Fibroblast of the aortic adventitia (primary cell): ENCODE data around the gene LRRC23. TPM values are rescaled to one million over a fixed set of nuclear protein-coding genes. Genes with fewer than 3 reads are reported as not detected.
A peak's percentile ranks its signal among the peaks of the same experiment; 100 is the strongest.
"Not testable (repeated sequence)": the region's sequence is repeated elsewhere in the genome, so short reads cannot be mapped to it uniquely, and the experiment has no call there.

Source experiments
- DNase-seq: peaks from one replicate; pipeline ENCODE4 v3.0.0-alpha.2; 2010; ENCODE audit warnings: low read depth
- H3K4me3 ChIP-seq: 2 replicates; pipeline ENCODE4 v1.5.1; 2011; ENCODE audit warnings: low read depth, mild to moderate bottlenecking, control low read depth, low read length, moderate library complexity
- total RNA-seq: library from RNA; depleted of rRNA; stranded (reverse); fragments of >200 nt; gene quantifications from 2 replicates; pipeline ENCODE4 v1.2.3, GENCODE V29; 2012; ENCODE audit warnings: low replicate concordance
- TF ChIP-seq, protein P1 (sequence below): IDR thresholded peaks from 2 replicates; pipeline ENCODE4 v1.5.1; 2011; ENCODE audit warnings: mild to moderate bottlenecking, low read length, control low read depth, inconsistent platforms; ENCODE audit not compliant: insufficient read depth

The LRRC23 gene
- total RNA-seq, 1 donor, result 7.0 TPM

DNA sequence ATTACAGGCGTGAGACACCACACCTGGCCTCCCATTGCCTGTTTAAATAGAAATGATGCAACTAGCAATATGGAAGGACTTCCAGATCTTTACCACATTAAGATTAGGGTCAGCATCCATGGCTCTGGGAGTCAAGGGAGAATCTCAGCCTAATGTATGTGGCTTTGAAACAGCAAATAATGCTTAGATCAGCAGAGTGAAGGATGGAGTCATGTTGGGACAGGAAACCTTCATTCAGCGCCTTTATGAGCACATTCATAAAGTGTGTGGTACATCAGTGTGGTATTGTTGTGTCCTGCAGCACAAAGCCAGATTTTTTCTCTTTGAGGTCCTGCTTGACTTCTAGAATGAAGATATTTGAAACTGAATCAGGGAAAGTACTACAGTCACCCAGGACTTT lies 16.3 kb upstream of the LRRC23 start:
- DNase-seq, result no peak
- TF ChIP-seq, protein P1, sequence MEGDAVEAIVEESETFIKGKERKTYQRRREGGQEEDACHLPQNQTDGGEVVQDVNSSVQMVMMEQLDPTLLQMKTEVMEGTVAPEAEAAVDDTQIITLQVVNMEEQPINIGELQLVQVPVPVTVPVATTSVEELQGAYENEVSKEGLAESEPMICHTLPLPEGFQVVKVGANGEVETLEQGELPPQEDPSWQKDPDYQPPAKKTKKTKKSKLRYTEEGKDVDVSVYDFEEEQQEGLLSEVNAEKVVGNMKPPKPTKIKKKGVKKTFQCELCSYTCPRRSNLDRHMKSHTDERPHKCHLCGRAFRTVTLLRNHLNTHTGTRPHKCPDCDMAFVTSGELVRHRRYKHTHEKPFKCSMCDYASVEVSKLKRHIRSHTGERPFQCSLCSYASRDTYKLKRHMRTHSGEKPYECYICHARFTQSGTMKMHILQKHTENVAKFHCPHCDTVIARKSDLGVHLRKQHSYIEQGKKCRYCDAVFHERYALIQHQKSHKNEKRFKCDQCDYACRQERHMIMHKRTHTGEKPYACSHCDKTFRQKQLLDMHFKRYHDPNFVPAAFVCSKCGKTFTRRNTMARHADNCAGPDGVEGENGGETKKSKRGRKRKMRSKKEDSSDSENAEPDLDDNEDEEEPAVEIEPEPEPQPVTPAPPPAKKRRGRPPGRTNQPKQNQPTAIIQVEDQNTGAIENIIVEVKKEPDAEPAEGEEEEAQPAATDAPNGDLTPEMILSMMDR, result no peak
- no peak overlapping the region for H3K4me3 ChIP-seq

DNA sequence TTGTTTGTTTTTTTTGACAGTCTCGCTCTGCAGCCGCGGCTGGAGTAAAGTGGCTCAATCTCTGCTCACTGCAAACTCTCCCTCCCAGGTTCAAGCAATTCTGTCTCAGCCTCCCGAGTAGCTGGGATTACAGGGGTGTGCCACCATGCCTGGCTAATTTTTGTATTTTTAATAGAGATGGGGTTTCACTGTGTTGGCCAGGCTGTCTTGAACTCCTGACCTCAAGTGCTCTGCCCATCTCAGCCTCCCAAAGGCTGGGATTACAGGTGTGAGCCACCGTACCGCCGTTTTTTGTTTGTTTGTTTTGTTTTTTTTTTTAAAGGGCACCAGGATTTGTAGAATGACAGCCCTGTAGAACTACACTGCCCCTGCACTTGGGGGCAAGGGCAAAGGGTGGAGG lies 15.8 kb upstream of the LRRC23 start:
- not testable (repeated sequence) for DNase-seq, H3K4me3 ChIP-seq

DNA sequence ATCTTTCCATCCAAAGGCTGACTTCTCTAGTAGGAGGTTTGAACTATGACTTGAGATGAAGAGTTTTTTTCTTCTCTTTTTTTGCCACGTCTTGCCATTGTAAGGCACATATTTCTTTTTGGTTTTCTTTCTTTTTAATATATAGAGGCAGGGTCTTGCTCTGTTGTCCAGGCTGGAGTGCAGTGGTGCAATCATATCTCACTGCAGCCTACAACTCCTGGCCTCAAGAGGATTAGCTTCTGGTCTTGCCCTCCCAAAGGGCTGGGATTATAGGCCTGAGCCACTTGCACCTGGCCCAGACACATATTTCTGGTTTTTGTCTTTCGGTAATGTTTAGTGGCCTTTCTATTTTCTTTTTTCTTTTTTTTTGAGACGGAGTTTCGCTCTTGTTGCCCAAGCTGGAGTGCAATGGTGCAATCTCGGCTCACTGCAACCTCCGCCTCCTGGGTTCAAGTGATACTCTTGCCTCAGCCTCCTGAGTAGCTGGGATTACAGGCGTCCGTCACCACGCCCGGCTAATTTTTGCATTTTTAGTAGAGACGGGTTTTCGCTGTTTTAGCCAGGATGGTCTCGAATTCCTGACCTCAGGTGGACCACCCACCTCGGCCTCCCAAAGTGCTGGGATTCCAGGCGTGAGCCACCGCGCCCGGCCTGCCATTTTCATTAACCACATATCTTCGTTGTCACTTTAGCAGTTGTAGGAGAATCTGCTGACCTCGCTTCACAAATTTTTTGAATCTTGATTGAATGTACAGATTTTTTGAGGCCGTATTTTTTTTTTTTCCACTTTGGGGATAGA lies 14.6 kb upstream of the LRRC23 start:
- H3K4me3 ChIP-seq, DNase-seq: not testable (repeated sequence)

DNA sequence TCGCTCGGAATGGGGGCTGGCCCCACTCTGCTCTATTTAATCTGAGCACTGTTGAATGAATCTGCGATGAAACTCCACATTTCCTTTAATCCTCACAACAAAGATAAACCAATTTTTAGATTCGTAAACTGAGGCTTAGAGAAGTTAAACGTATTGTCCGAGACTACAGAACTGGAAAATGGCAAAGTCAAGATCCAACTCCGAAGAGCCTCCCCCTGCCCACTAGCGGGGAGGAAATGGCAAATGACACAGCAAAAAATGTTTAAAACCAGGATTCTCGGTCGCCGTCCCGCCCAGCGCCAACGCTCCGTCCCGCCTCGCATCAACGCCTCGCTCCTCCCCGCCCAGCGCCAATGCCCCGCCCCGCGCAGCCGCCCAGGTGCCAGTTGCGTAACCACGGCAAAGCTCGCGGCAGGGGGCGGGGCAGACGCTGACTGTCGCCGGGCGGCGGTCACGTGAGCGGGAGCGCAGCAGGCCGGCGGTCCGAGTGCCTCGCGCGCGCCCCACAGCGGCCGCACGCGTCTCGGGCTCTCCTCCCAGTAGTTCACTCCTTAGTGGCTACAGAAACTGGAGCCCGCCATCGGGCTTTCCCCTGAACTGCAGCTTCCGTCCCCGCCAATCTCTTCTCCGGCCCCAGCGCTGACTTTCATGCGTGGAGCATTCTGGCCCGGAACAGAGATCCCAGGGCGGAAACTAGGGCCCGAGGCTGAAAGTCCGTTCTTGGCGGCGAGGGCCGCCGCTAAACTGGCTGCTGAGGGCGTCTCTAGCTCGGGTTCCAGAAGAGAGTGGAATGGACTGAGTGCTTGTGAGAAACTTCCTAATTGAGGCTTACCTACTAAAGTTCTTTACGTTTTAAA lies 13.6 kb upstream of the LRRC23 start:
- DNase-seq, result peak; percentile 95
- TF ChIP-seq, protein P1, result peak; percentile 68

DNA sequence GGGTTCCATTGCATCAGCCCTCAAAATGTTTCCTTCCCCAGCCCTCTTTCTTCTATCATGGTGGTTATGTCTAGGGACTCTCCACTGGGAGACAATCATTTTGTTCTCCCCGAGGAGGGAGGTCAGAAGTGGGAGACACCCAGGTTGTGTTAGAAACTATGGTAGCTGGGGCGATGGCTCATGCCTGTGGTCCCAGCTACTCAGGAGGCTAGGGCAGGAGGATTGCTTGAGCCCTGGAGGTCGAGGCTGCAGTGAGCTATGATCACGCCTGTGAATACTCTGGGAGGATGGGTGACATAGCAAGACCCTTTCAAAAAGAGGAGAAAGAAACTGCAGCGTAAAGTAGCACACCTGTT lies 13.0 kb upstream of the LRRC23 start:
- DNase-seq, result no peak
- TF ChIP-seq, protein P1, result no peak
- H3K4me3 ChIP-seq, result peak overlapping the region; percentile 58

More for the DNA sequence above, 13.6 kb upstream of the LRRC23 start:
- H3K4me3 ChIP-seq, result peak overlapping the region; percentile 58

DNA sequence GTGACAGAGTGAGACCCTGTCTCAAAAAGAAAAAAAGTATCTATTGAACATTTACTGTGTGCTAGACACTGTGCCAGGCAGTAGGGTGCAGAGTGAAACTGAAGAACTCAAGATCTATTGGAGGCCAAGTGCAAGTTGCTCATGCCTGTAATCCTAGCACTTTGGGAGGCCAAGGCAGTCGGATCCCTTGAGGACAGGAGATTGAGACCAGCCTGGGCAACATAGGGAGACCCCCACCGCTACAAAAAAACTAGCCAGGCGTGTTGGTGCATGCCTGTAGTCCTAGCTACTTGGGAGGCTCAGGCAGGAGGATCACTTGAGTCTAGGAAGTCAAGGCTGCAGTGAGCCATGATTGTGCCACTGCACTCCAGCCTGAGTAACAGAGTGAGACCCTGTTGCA lies 11.9 kb upstream of the LRRC23 start:
- not testable (repeated sequence) for DNase-seq, H3K4me3 ChIP-seq

DNA sequence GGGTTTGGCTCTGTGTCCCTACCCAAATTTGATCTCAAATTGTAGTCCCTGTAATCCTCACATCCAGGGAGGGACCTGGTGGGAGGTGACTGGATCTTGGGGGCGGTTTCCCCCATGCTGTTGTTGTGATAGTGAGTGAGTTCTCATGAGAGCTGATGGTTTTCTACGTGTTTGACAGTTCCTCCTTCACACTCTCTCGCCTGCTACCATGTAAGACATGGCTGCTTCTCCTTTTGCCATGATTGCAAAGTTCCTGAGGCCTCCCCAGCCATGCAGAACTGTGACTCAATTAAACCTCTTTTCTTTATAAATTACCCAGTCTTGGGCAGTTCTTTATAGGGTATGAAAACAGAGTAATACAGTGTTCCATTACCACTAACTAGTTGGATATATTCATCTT lies 10.3 kb upstream of the LRRC23 start:
- TF ChIP-seq, protein P1, result no peak
- H3K4me3 ChIP-seq, result no peak overlapping the region
- no peak for DNase-seq

DNA sequence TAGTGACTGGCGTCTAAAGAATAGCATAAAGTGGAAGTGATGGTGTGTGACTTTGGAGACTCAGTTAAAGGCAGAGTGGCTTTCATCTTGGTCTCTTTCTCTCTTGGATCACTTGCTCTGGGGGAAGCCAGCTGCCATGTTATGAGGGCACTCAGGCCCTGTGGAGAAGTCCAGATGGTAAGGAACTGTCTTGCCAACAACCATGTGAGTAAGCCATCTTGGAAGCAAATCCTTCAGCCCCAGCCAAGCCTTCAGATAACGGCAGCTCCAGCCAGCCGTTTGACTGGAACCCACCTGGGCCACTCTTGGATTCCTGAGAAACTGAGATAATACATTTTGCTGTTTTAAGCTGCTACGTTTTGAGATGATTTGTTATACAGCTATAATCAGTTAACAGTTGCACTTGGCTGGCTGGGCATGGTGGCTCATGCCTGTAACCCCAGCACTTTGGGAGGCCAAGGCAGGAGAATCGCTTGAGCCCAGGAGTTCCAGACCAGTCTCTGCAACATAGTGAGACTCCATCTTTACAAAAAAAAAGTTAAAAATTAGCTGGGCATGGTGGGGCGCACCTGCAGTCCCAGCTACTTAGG lies 7.7 kb upstream of the LRRC23 start:
- H3K4me3 ChIP-seq, result no peak overlapping the region
- DNase-seq, result peak; percentile 56
- TF ChIP-seq, protein P1, result no peak
